ENCODE results near the gene CCDC57.
A peak's percentile ranks its signal among the peaks of the same experiment; 100 is the strongest.

CCDC57 gene

GRCh38 chr17:82055023-82055964, 157.3 kb downstream of the CCDC57 start:
- Histone ChIP-seq H3K9ac (no peak overlapping the region), H3K27me3 (ENCODE audit: insufficient read depth, low read depth) (no peaks in the 10 kb centered on the region), H3K36me3 (ENCODE audit: insufficient read depth) (peaks cover 7% of the 10 kb centered on the region; the same call in 1 of the 2 replicates), H2AFZ (ENCODE audit: low read depth) (no peak overlapping the region), H3K4me2 (no peak overlapping the region), H3K4me3 (IDR thresholded peaks at IDR 0.05; ENCODE audit: insufficient read depth, low read depth, low read length) (no peak overlapping the region), H4K20me1 (ENCODE audit: insufficient read depth) (no peaks in the 10 kb centered on the region), H3K79me2 (ENCODE audit: insufficient read depth, low read depth) (peaks cover 17% of the 10 kb centered on the region; the same call in 1 of the 2 replicates), H3K27ac (no peak overlapping the region), H3K4me1 (ENCODE audit: low read depth, poor library complexity, severe bottlenecking) (peaks cover 20% of the 10 kb centered on the region)
- no peak for TF ChIP-seq CTCF (conservative IDR thresholded peaks at IDR 0.05; ENCODE audit: low read depth, low read length)

GRCh38 chr17:82054351-82055022, 158.2 kb downstream of the CCDC57 start:
- H3K27ac ChIP-seq: no peak overlapping the region

GRCh38 chr17:82053556-82054263, 158.9 kb downstream of the CCDC57 start:
- Histone ChIP-seq H3K9ac (no peak overlapping the region), H3K36me3 (ENCODE audit: insufficient read depth) (peaks cover 3% of the 10 kb centered on the region; the same call in 1 of the 2 replicates), H2AFZ (ENCODE audit: low read depth) (no peak overlapping the region), H3K4me3 (IDR thresholded peaks at IDR 0.05; ENCODE audit: insufficient read depth, low read depth, low read length) (no peak overlapping the region), H3K4me2 (peak overlapping the region; percentile 85; the same call in 1 of the 2 replicates), H3K4me1 (ENCODE audit: low read depth, poor library complexity, severe bottlenecking) (peaks cover 23% of the 10 kb centered on the region), H3K27ac (no peak overlapping the region), H4K20me1 (ENCODE audit: insufficient read depth) (no peaks in the 10 kb centered on the region), H3K27me3 (ENCODE audit: insufficient read depth, low read depth) (no peaks in the 10 kb centered on the region), H3K79me2 (ENCODE audit: insufficient read depth, low read depth) (peaks cover 17% of the 10 kb centered on the region; the same call in 1 of the 2 replicates)
- no peak for TF ChIP-seq CTCF (conservative IDR thresholded peaks at IDR 0.05; ENCODE audit: low read depth, low read length)

More at GRCh38 chr17:82054351-82055022, 158.2 kb downstream of the CCDC57 start:
- no peaks in the 10 kb centered on the region for H4K20me1 ChIP-seq (ENCODE audit: insufficient read depth)
- H3K4me2 ChIP-seq: no peak overlapping the region
- H3K4me1 ChIP-seq (ENCODE audit: low read depth, poor library complexity, severe bottlenecking): peaks cover 23% of the 10 kb centered on the region
- H3K4me3 ChIP-seq (IDR thresholded peaks at IDR 0.05; ENCODE audit: insufficient read depth, low read depth, low read length): no peak overlapping the region
- no peak overlapping the region for H2AFZ ChIP-seq (ENCODE audit: low read depth)
- H3K9ac ChIP-seq: no peak overlapping the region
- H3K79me2 ChIP-seq (ENCODE audit: insufficient read depth, low read depth): peaks cover 17% of the 10 kb centered on the region; the same call in 1 of the 2 replicates
- no peak for TF ChIP-seq CTCF (conservative IDR thresholded peaks at IDR 0.05; ENCODE audit: low read depth, low read length)
- peaks cover 3% of the 10 kb centered on the region; the same call in 1 of the 2 replicates for H3K36me3 ChIP-seq (ENCODE audit: insufficient read depth)
- H3K27me3 ChIP-seq (ENCODE audit: insufficient read depth, low read depth): no peaks in the 10 kb centered on the region

- Histone ChIP-seq H3K4me2 (peak overlapping the region; percentile 85), H2AFZ (ENCODE audit: low read depth) (no peak overlapping the region), H3K4me3 (IDR thresholded peaks at IDR 0.05; ENCODE audit: insufficient read depth, low read depth, low read length) (no peak overlapping the region), H3K27ac (no peak overlapping the region), H3K27me3 (ENCODE audit: insufficient read depth, low read depth) (no peaks in the 10 kb centered on the region), H3K9ac (no peak overlapping the region), H4K20me1 (ENCODE audit: insufficient read depth) (no peaks in the 10 kb centered on the region), H3K4me1 (ENCODE audit: low read depth, poor library complexity, severe bottlenecking) (peaks cover 23% of the 10 kb centered on the region), H3K36me3 (ENCODE audit: insufficient read depth) (peaks cover 3% of the 10 kb centered on the region; the same call in 1 of the 2 replicates), H3K79me2 (ENCODE audit: insufficient read depth, low read depth) (peaks cover 17% of the 10 kb centered on the region; the same call in 1 of the 2 replicates)
- no peak for TF ChIP-seq CTCF (conservative IDR thresholded peaks at IDR 0.05; ENCODE audit: low read depth, low read length)
These were observed 159.5 kb downstream of the CCDC57 start for GRCh38 chr17:82053130-82053529.
